ENCODE data around the gene NHS. TPM values are rescaled to one million over a fixed set of nuclear protein-coding genes. Genes with fewer than 3 reads are reported as not detected.
A peak's percentile ranks its signal among the peaks of the same experiment; 100 is the strongest.

The NHS gene
- total RNA-seq, 3 donors from 2014 or later = 8.5 to 11.2 (median 8.8) TPM

DNA sequence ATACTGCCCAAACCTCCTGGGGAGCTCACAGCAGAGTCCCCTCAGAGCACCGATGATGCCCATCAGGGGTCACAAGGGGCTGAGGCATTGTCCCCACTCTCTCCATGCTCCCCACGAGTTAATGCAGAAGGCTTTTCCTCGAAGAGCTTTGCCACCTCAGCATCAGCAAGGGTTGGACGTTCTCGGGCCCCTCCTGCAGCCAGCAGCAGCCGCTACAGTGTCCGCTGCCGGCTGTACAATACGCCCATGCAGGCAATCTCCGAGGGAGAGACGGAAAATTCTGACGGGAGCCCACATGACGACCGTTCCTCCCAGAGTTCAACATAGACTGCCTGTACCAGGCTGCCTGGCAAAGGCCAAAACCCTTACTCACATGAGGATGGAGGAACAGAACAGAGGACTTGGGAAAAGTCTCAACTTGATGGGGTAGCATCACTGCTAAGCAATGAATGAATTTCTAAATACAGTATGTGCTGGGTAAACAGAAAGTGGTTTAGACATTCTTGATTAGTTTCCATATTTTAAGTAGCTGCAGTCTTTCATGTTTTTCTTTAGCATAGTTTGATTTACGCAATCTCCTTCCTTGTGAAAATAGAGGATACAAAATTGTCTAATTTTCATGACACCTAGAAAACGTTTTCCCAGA, 357.3 kb downstream of the NHS start:
- no peak for DNase-seq (ENCODE audit: low spot score in 2 of 2)
- no peak overlapping the region for H3K4me3 ChIP-seq
- intact Hi-C loops (cut with DNase I; ENCODE audit: low total_unique reads) = no loop called here
- no peaks in the 10 kb centered on the region for H3K36me3 ChIP-seq
- H3K27ac ChIP-seq = no peak overlapping the region
- no peak for TF ChIP-seq POLR2A (IDR thresholded peaks at IDR 0.05)
- no peak for TF ChIP-seq POLR2AphosphoS5 (IDR thresholded peaks at IDR 0.05)
- TF ChIP-seq, protein P1, sequence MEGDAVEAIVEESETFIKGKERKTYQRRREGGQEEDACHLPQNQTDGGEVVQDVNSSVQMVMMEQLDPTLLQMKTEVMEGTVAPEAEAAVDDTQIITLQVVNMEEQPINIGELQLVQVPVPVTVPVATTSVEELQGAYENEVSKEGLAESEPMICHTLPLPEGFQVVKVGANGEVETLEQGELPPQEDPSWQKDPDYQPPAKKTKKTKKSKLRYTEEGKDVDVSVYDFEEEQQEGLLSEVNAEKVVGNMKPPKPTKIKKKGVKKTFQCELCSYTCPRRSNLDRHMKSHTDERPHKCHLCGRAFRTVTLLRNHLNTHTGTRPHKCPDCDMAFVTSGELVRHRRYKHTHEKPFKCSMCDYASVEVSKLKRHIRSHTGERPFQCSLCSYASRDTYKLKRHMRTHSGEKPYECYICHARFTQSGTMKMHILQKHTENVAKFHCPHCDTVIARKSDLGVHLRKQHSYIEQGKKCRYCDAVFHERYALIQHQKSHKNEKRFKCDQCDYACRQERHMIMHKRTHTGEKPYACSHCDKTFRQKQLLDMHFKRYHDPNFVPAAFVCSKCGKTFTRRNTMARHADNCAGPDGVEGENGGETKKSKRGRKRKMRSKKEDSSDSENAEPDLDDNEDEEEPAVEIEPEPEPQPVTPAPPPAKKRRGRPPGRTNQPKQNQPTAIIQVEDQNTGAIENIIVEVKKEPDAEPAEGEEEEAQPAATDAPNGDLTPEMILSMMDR (IDR thresholded peaks at IDR 0.05) = no peak
- H3K4me1 ChIP-seq = no peaks in the 10 kb centered on the region
- H3K9me3 ChIP-seq = no peaks in the 10 kb centered on the region
- peaks cover 0 to 28% of the 10 kb centered on the region in 2 donors for H3K27me3 ChIP-seq

DNA sequence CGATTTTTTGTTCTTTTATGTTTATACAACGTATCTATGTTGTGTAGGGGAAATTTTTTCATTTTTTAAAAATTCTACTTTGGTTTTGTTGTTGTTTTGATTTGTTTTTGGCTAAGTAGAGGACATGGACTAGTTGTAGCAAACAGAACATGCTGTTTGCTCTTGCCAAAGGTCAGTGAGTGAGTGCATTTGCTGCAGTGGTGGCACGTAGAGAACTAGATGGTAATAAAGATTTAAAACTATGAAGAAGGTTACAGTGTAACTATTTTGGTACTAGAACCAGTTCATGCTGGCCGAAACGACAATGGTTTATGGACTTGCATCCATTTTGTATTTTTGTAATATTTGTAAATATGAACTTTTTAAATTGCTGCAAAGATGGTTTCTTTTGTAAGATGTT, 360.4 kb downstream of the NHS start:
- intact Hi-C loops (cut with DNase I; ENCODE audit: low total_unique reads) = no loop called here
- TF ChIP-seq, protein P1 (IDR thresholded peaks at IDR 0.05) = no peak
- no peak for TF ChIP-seq POLR2AphosphoS5 (IDR thresholded peaks at IDR 0.05)
- TF ChIP-seq POLR2A (IDR thresholded peaks at IDR 0.05) = no peak
- H3K4me1 ChIP-seq = no peaks in the 10 kb centered on the region
- no peak overlapping the region for H3K4me3 ChIP-seq
- H3K36me3 ChIP-seq = no peaks in the 10 kb centered on the region
- no peak overlapping the region for H3K27ac ChIP-seq
- peaks cover 0 to 22% of the 10 kb centered on the region in 2 donors for H3K27me3 ChIP-seq
- H3K9me3 ChIP-seq = no peaks in the 10 kb centered on the region
- DNase-seq (ENCODE audit: low spot score in 2 of 2) = no peak

DNA sequence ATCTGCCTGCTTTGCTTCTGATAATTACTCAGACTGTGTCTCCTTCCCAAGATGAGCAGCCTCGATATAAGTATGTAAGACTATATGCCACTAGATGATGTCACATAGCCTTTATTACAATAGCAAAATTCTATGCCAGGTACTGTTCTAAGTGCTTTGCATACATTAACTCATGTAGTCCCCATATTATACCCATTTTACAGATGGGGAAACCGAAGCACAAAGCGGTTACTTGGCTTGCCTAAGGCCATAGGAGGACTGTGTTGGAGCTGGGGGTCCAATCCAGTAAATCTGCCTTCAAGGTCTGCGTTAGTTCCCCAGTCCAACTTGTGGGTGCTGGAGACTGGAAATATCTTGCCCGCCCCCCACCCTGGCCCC, 361.5 kb downstream of the NHS start:
- no peaks in the 10 kb centered on the region for H3K36me3 ChIP-seq
- no peaks in the 10 kb centered on the region for H3K9me3 ChIP-seq
- H3K4me1 ChIP-seq = no peaks in the 10 kb centered on the region
- H3K27me3 ChIP-seq = peaks cover 0 to 30% of the 10 kb centered on the region in 2 donors
- intact Hi-C loops (cut with DNase I; ENCODE audit: low total_unique reads) = no loop called here
- peak overlapping the region; percentile 29 to 73 (median 56) for H3K4me3 ChIP-seq
- DNase-seq (ENCODE audit: low spot score in 2 of 2) = no peak
- TF ChIP-seq POLR2AphosphoS5 (IDR thresholded peaks at IDR 0.05) (no peak), POLR2A (IDR thresholded peaks at IDR 0.05) (no peak)
- TF ChIP-seq, protein P1 (IDR thresholded peaks at IDR 0.05) = no peak
- peak overlapping the region; percentile 90 to 92 for H3K27ac ChIP-seq

DNA sequence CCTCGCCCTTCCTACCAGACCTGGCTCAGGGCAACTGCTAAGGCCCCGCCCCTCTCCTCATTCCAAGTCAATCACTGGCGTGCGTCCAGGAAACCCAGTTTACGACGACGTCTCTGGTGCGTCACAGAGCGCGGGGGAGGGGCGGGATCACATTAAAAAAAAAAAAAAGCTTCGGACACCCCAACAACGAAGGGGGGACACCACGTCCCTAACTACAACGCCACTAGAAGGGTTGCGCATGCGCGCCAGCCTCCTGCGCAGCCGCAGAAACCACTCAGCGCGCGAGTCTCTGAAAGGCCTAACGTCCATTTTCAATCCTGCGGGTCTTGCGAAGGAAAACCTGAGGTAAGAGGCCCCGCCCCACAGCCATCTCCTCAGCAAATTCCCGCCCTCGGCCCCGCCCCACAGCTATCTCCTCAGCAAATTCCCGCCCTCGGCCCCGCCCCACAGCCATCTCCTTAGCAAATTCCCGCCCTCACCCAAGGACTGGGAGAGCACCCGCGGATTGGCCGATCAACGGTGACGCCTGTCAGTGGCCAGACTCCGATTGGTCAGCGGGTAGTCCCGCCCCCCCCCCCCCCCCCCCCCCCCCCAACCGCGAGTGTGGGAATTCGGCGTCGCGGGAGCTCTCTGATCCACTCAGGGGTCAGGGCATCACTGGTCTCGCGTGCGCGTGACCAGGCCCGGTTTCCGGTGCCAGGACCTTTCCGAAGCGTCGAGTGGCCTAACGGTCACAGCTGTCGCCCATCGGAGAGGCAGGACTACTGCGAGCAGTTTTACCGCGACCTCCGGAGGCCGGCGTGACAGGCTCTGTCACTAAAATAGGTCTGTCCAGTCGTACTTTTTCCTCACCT, 362.1 kb downstream of the NHS start, which contains the start of gene SCML1:
Gene SCML1, plus strand, starts transcription at position 638 of the 854 bp plus-strand sequence. CDS start 6,694 bp downstream, outside the sequence.
- Histone ChIP-seq H3K27ac (peak within 1 kb of the TSS; percentile 92 to 96), H3K27me3 (peaks cover 0 to 26% of the 10 kb centered on the region in 2 donors), H3K9me3 (no peaks in the 10 kb centered on the region), H3K4me1 (no peaks in the 10 kb centered on the region), H3K36me3 (no peaks in the 10 kb centered on the region), H3K4me3 (peak within 1 kb of the TSS; percentile 55 to 73 (median 56))
- peak; percentile 96 to 98 for DNase-seq (ENCODE audit: low spot score in 2 of 2)
- intact Hi-C loops (cut with DNase I; ENCODE audit: low total_unique reads) = no loop called here
- TF ChIP-seq POLR2A (IDR thresholded peaks at IDR 0.05) (peak; percentile 42), POLR2AphosphoS5 (IDR thresholded peaks at IDR 0.05) (peak in 2 of 3 donors; percentile 67 to 84)
- TF ChIP-seq, protein P1 (IDR thresholded peaks at IDR 0.05) = no peak

DNA sequence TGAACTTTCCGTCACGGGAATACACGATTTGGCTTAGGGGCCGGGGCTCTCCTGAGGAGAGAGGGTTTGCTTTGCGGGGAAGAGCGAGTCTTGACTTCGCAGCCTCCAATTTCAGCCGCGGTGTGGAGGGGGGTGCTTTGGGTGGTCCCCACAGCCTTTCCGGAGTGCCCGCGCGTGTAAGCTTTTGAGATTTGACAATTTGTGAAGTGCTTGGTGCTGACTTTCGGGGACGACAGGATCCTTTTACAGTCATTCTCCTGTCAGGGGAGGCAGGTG, 362.6 kb downstream of the NHS start:
- H3K27ac ChIP-seq = peak overlapping the region; percentile 92 to 96
- no peaks in the 10 kb centered on the region for H3K4me1 ChIP-seq
- no peaks in the 10 kb centered on the region for H3K9me3 ChIP-seq
- intact Hi-C loops (cut with DNase I; ENCODE audit: low total_unique reads) = no loop called here
- H3K36me3 ChIP-seq = no peaks in the 10 kb centered on the region
- peak overlapping the region; percentile 55 to 73 (median 56) for H3K4me3 ChIP-seq
- no peak for DNase-seq (ENCODE audit: low spot score in 2 of 2)
- peaks cover 0 to 24% of the 10 kb centered on the region in 2 donors for H3K27me3 ChIP-seq
- no peak for TF ChIP-seq POLR2A (IDR thresholded peaks at IDR 0.05)
